KBM-7 (cell line): ENCODE measurements around the gene OPRL1.
A peak's percentile ranks its signal among the peaks of the same experiment; 100 is the strongest.
"Not testable (repeated sequence)": the region's sequence is repeated elsewhere in the genome, so short reads cannot be mapped to it uniquely, and the experiment has no call there.

ENCODE experiments used
- DNase-seq: peaks from one replicate; pipeline ENCODE4 v3.0.0-alpha.2; 2015
- in situ Hi-C: fragments of 300-500 bp; cut with MboI; formaldehyde crosslinking; loops from 2 replicates; pipeline ENCODE4 v1.14.3; 2020; ENCODE audit warnings: low sequenced_read_pairs, low pct_unique_long_range_greater_than_20kb, mixed read lengths

OPRL1 gene

GRCh38 chr20:64080813-64081623 lies 1.1 kb downstream of the OPRL1 start:
- in situ Hi-C loops = no loop called here
- no peak for DNase-seq

GRCh38 chr20:64081624-64081964 lies 1.7 kb downstream of the OPRL1 start:
- DNase-seq = no peak
- in situ Hi-C loops = no loop called here

- in situ Hi-C loops = no loop called here
Observed at GRCh38 chr20:64082126-64082731, 2.3 kb downstream of the OPRL1 start.

GRCh38 chr20:64082820-64083377 lies 3.0 kb downstream of the OPRL1 start:
- DNase-seq = no peak
- in situ Hi-C loops = no loop called here

More at GRCh38 chr20:64082126-64082731, 2.3 kb downstream of the OPRL1 start:
- DNase-seq = peak; percentile 61

- DNase-seq = peak; percentile 83
- in situ Hi-C loops = no loop called here
Observed at GRCh38 chr20:64083378-64083803, 3.5 kb downstream of the OPRL1 start.

GRCh38 chr20:64083804-64084684 lies 4.2 kb downstream of the OPRL1 start, which contains the start of gene LKAAEAR1:
Gene LKAAEAR1, minus strand, starts transcription at chr20:64084398. Its CDS starts 179 bp downstream, at chr20:64084219.
- in situ Hi-C loops = no loop called here
- DNase-seq = no peak

- no peak for DNase-seq
- in situ Hi-C loops = no loop called here
Observed at GRCh38 chr20:64084685-64085152, 4.8 kb downstream of the OPRL1 start.

GRCh38 chr20:64086801-64087200 lies 6.9 kb downstream of the OPRL1 start:
- in situ Hi-C loops = no loop called here
- DNase-seq = no peak

- in situ Hi-C loops, DNase-seq: not testable (repeated sequence)
Observed at GRCh38 chr20:64087226-64087825, 7.4 kb downstream of the OPRL1 start.

- DNase-seq, in situ Hi-C loops: not testable (repeated sequence)
Observed at GRCh38 chr20:64088586-64088985, 8.7 kb downstream of the OPRL1 start.

- DNase-seq = no peak
- in situ Hi-C loops = no loop called here
Observed at GRCh38 chr20:64090165-64090564, 10.3 kb downstream of the OPRL1 start.

- DNase-seq = no peak
- in situ Hi-C loops = no loop called here
Observed at GRCh38 chr20:64091340-64091739, 11.5 kb downstream of the OPRL1 start.

- in situ Hi-C loops = no loop called here
- DNase-seq = no peak
Observed at GRCh38 chr20:64091770-64092169, 11.9 kb downstream of the OPRL1 start.

GRCh38 chr20:64092258-64093012 lies 12.6 kb downstream of the OPRL1 start:
- in situ Hi-C loops = no loop called here
- DNase-seq = no peak

GRCh38 chr20:64093013-64093503 lies 13.2 kb downstream of the OPRL1 start:
- in situ Hi-C loops = no loop called here
- no peak for DNase-seq

- in situ Hi-C loops = no loop called here
- DNase-seq = no peak
Observed at GRCh38 chr20:64095455-64095854, 15.6 kb downstream of the OPRL1 start.

GRCh38 chr20:64095927-64096326 lies 16.0 kb downstream of the OPRL1 start:
- in situ Hi-C loops = no loop called here
- DNase-seq = no peak

- no peak for DNase-seq
- in situ Hi-C loops = no loop called here
Observed at GRCh38 chr20:64096535-64096934, 16.7 kb downstream of the OPRL1 start.
